Esophagus muscularis mucosa (tissue), 4 donors: Measurements from ENCODE around the gene LFNG. TPM values are rescaled to one million over a fixed set of nuclear protein-coding genes. Genes with fewer than 3 reads are reported as not detected.

Experiments used
- DNase-seq: peaks from one replicate; pipeline ENCODE4 v3.0.0-alpha.2; 2017; ENCODE audit errors: extremely low spot score
- H3K27ac ChIP-seq, 4 donors: fragments of 200-600 bp; sonication (generic); replicated peaks in 1 of 4; 1 replicate in 3 of 4; 2 replicates in 1 of 4; pipeline ENCODE4 v1.5.1; 2016 to 2019; ENCODE audit warnings: mild to moderate bottlenecking in 1 of 4
- H3K27me3 ChIP-seq, 4 donors: fragments of 200-600 bp; sonication (generic); one replicate each; pipeline versions ENCODE4 v1.5.1 to v1.6.0; 2016 to 2019
- H3K36me3 ChIP-seq, 4 donors: fragments of 200-600 bp; sonication (generic); one replicate each; pipeline ENCODE4 v1.5.1; 2016 to 2019
- H3K4me1 ChIP-seq, 4 donors: fragments of 200-600 bp; sonication (generic); one replicate each; pipeline ENCODE4 v1.5.1; 2016 to 2019
- H3K4me3 ChIP-seq, 4 donors: fragments of 200-600 bp; sonication (generic); 1 replicate in 2 of 4; 2 replicates in 2 of 4; pipeline ENCODE4 v1.5.1; 2016 to 2019; ENCODE audit warnings: mild to moderate bottlenecking in 4 of 4, moderate library complexity in 1 of 4
- H3K9me3 ChIP-seq, 4 donors: fragments of 200-600 bp; sonication (generic); 1 replicate in 3 of 4; 2 replicates in 1 of 4; pipeline ENCODE4 v1.5.1; 2016 to 2019
- EP300 ChIP-seq: sonication (generic); formaldehyde crosslinking; IDR thresholded peaks from one replicate; pipeline ENCODE4 v1.6.1; 2017; ENCODE audit warnings: antibody characterized with exemption
- POLR2A ChIP-seq: fragments of 450-650 bp; IDR thresholded peaks from one replicate; pipeline ENCODE4 v1.6.1; 2017; ENCODE audit warnings: antibody characterized with exemption, moderate library complexity, mild to moderate bottlenecking, low read depth
- POLR2AphosphoS5 ChIP-seq, 2 donors: sonication (generic); formaldehyde crosslinking; IDR thresholded peaks; one replicate each; pipeline ENCODE4 v1.6.1; 2017; ENCODE audit warnings: antibody characterized with exemption in 2 of 2
- WGBS: methylation state at CpG from one replicate; pipeline ENCODE4 v1.1.5; 2018; 5-methylcytosine and 5-hydroxymethylcytosine counted together
- intact Hi-C: fragments of 100-400 bp; cut with DNase I; formaldehyde crosslinking; loops from one replicate; pipeline ENCODE4 v1.15.1; 2023
- total RNA-seq, 4 donors: library from RNA; depleted of rRNA; stranded (reverse); fragments of >200 nt; gene quantifications; one replicate each; pipeline versions ENCODE4 v1.1.0 to v1.2.1, GENCODE V29; 2016
- TF ChIP-seq, protein P1 (sequence below), 3 experiments: fragments of 200-600 bp in 2 of 3; fragments of 450-650 bp in 1 of 3; sonication (generic) in 2 of 3; IDR thresholded peaks; one replicate each; pipeline ENCODE4 v1.5.1; 2017 to 2019; ENCODE audit warnings: antibody characterized with exemption in 3 of 3, mild to moderate bottlenecking in 2 of 3, moderate library complexity in 1 of 3

Gene LFNG
- total RNA-seq, 4 donors from 2014 or later, result 6.1 to 10.7 (median 8.3) TPM

DNA sequence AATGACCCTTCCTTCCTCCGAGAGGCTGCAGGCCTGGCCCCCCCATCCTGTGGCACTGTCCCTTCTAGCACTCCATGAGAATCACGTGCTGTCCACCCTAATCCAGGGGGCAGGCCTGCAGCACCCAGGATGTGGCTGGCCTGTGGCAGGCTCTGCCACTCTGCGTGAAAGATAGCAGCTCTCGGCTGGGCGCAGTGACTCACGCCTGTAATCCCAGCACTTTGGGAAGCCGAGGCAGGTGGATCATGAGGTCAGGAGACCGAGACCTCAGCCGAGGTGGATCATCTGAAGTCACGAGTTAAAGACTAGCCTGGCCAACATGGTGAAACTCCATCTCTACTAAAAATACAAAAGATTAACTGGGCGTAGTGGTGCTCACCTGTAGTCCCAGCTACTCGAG is 18.9 kb upstream of the LFNG start:
- Histone ChIP-seq H3K4me3 (no peak overlapping the region), H3K27me3 (peaks cover 0 to 64% (median 3%) of the 10 kb centered on the region in 4 donors), H3K27ac (no peak overlapping the region), H3K9me3 (no peaks in the 10 kb centered on the region), H3K4me1 (peaks cover 0 to 11% (median 7%) of the 10 kb centered on the region in 4 donors), H3K36me3 (no peaks in the 10 kb centered on the region)
- DNase-seq, result no peak
- WGBS, result 87% methylated on average over 9 of the region's 12 CpGs
- TF ChIP-seq POLR2A (no peak), EP300 (no peak), POLR2AphosphoS5 (IDR thresholded peaks at IDR 0.05) (no peak)
- TF ChIP-seq, protein P1, sequence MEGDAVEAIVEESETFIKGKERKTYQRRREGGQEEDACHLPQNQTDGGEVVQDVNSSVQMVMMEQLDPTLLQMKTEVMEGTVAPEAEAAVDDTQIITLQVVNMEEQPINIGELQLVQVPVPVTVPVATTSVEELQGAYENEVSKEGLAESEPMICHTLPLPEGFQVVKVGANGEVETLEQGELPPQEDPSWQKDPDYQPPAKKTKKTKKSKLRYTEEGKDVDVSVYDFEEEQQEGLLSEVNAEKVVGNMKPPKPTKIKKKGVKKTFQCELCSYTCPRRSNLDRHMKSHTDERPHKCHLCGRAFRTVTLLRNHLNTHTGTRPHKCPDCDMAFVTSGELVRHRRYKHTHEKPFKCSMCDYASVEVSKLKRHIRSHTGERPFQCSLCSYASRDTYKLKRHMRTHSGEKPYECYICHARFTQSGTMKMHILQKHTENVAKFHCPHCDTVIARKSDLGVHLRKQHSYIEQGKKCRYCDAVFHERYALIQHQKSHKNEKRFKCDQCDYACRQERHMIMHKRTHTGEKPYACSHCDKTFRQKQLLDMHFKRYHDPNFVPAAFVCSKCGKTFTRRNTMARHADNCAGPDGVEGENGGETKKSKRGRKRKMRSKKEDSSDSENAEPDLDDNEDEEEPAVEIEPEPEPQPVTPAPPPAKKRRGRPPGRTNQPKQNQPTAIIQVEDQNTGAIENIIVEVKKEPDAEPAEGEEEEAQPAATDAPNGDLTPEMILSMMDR (IDR thresholded peaks at IDR 0.05), result no peak
- intact Hi-C loops, result no loop called here

- H3K4me1 ChIP-seq, result peaks cover 0 to 11% (median 7%) of the 10 kb centered on the region in 4 donors
- no peaks in the 10 kb centered on the region for H3K9me3 ChIP-seq
- H3K27ac ChIP-seq, result no peak overlapping the region
- WGBS, result 89% methylated on average over 5 of the region's 9 CpGs
- intact Hi-C loops, result no loop called here
- peaks cover 0 to 50% (median 0%) of the 10 kb centered on the region in 4 donors for H3K27me3 ChIP-seq
- no peaks in the 10 kb centered on the region for H3K36me3 ChIP-seq
- H3K4me3 ChIP-seq, result no peak overlapping the region
- DNase-seq, result no peak
- TF ChIP-seq EP300 (no peak), POLR2A (no peak), POLR2AphosphoS5 (IDR thresholded peaks at IDR 0.05) (no peak)
- TF ChIP-seq, protein P1 (IDR thresholded peaks at IDR 0.05), result no peak
Observed at GRCh38 chr7:2501947-2502646, 17.5 kb upstream of the LFNG start.

DNA sequence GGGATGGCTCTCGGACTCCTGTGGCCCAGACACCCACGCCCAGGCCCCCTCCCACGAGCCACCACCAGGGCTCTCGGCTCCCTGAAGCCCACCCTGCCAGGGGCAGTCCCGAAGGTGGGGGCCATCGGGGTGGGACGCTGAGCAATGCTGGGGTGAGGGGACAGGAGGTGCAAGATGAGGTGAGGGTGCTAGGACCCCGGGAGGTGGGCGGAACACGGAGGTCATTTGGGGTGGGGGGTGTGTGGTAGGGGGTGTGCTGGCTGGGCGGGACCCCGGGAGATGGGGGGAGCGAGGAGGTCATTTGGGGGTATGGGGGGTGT is 17.0 kb upstream of the LFNG start:
- no peak overlapping the region for H3K4me3 ChIP-seq
- intact Hi-C loops, result no loop called here
- TF ChIP-seq EP300, result no peak
- TF ChIP-seq, protein P1 (IDR thresholded peaks at IDR 0.05), result no peak
- no peak for TF ChIP-seq POLR2AphosphoS5 (IDR thresholded peaks at IDR 0.05)
- TF ChIP-seq POLR2A, result no peak
- 100% methylated on average over 2 of the region's 13 CpGs for WGBS
- H3K27me3 ChIP-seq, result peaks cover 0 to 44% (median 0%) of the 10 kb centered on the region in 4 donors
- no peak overlapping the region for H3K27ac ChIP-seq
- H3K4me1 ChIP-seq, result peaks cover 2 to 15% (median 8%) of the 10 kb centered on the region in 4 donors
- no peaks in the 10 kb centered on the region for H3K36me3 ChIP-seq
- DNase-seq, result no peak
- H3K9me3 ChIP-seq, result no peaks in the 10 kb centered on the region

DNA sequence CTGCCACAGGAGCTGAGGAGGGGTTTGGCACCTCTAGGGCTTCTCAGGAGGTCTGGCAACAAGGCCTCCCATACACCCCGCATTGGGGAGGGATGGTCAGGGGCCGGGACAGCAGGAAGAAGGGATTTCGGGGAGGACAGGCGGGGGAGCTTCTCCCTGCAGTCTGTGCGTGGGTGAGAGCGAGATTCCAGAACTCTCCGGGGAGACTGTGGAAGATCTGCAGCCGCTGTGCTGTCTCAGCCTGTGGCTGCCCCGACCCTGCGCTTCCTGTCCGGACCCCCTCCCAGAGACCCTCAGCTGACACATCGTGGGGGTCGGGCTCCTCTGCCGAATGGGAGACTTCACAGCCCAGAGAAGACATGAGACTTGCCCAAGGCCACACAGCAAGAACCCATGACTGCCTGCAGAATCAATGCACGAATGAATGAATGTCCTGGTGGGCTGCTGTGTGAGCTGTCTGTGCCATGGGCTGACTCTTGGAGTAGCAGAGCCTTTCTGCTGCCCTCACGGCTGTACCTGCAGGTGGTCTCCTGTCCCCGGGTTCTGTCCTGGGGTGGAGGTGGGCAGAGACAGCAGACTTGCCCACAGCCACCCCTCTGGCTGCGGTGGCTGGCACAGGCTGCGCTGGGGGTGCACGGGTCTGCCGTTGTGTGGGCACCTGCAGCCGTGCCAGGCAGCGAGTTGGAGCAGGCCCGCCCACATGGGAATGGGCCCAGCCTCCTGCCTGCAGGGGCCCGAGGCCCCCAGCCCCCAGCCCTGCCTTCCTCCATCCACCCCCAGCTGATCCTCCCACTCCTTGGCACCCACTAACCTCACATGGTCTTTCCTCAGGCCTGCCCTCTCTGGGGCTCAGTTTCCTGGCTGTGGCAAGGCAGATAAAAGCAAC is 16.3 kb upstream of the LFNG start:
- no peak for TF ChIP-seq POLR2AphosphoS5 (IDR thresholded peaks at IDR 0.05)
- no peak for TF ChIP-seq POLR2A
- no peak for TF ChIP-seq EP300
- TF ChIP-seq, protein P1 (IDR thresholded peaks at IDR 0.05), result no peak
- Histone ChIP-seq H3K4me1 (peaks cover 9 to 22% (median 9%) of the 10 kb centered on the region in 4 donors), H3K27me3 (peaks cover 0 to 38% (median 0%) of the 10 kb centered on the region in 4 donors), H3K4me3 (no peak overlapping the region), H3K9me3 (no peaks in the 10 kb centered on the region), H3K36me3 (no peaks in the 10 kb centered on the region), H3K27ac (no peak overlapping the region)
- no peak for DNase-seq
- 76% methylated on average over 10 of the region's 25 CpGs for WGBS
- intact Hi-C loops, result no loop called here
